Activated gamma-delta T cell treated with anti-CD3 and anti-CD28 coated beads, Interleukin-2, amount 50 U/mL, for 16 hours (primary cell): ENCODE data around the gene IP6K1.
"Not testable (repeated sequence)": the region's sequence is repeated elsewhere in the genome, so short reads cannot be mapped to it uniquely, and the experiment has no call there.

Experiments
- DNase-seq: peaks from one replicate; pipeline ENCODE4 v3.0.0-alpha.2; 2020; ENCODE audit warnings: low read depth

IP6K1 gene

DNA sequence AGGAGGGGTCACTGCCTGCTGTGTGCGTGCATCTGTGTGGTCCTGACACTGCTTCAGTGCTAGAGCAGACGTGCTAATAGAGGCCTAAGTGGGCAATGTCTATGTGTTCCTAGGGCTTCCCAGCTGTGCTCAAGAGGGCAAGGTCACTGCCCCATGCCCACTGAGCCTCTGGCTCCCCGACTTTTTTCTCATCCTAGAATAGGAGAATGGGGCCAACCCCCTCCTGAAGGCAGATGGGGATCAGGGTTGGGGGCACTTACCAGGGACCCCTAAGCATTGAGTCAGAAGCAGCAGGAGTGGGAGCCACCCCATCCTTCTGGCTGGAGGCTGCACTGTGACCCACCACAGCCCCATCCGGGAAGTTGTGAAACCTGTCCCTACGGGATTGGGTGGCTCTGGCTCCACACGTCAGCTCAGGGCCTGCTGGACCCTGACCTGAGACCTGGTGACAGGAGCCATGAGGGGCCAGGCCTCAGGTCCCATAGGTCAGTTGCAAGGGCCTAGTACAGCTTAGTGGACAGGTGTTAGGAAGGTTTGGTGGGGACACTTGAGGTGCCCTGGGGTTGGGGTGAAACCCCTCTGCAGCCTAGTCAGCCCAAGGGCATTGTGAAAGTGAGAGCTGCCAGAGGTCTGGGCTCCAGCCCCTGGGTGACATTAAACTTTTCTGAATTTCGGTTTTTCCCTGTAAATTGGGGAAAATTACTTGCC is 97.8 kb downstream of the IP6K1 start:
- not testable (repeated sequence) for DNase-seq

DNA sequence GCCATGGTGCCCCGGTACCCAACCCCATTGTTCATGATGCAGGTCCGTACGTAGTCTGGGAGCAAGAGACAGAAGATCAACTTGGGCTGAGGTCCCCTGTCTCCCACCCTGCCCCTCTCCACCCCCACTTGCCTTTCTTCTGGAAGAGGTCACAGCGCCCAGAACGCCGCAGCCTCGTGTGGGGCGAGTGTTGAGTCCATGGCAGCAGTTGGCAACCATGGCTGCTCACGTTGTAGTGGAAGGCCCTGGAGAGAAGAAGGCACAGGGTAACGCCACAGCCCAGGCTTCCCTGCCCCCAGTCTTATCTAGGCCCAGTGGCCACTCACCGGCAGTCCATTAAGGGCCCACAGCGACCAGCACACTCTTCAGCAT is 98.9 kb downstream of the IP6K1 start:
- not testable (repeated sequence) for DNase-seq

DNA sequence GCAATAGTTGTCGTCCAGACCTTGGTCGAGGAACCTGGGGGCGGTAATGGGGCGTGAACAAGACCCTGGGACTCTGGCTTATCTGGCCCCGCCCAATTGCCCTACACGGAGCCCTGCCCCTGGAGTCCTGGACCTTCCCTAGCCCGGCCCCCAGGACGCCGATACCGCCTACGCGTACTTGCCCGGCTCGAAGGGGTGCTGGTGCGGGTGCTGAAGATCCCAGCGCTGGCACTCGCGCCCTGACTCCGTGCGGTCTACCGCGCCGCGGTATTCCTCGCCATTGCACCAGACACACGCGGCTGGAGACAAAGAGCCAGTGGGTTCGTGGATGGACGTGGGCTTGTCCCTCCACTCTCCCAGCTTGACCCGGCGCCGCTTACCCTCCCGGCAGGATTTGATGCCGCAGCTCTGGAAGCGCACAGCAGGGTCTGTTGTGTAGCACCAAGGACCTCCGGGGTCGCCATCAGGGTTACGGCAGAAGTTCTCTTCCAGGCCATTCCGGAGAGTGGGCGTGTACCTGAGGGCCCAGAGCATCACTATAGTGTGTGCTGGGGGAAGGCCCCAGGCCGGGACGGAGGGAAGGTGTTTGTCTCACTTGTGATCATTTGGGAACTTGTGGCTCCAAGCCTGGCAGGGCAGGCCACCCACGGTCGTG is 99.4 kb downstream of the IP6K1 start:
- DNase-seq, result not testable (repeated sequence)

DNA sequence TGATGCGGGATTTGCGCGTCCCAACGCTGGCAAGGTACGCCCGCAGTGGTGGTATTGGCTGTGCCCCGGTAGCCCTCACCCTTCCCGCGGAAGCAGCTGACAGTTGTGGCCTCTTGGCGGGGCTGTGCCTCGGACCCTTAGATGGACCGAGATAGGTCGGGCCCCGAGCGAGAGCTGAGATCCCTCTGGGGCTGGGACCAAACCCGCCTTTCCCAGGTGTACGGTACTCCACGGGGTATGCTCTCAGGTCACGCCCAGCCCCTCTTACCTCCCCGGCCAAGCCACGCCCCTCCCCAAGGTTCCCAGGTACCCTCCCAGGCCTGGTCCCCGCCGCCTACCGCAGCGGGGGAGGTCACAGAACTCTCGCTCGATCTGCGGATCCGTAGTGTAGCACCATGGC is 100.0 kb downstream of the IP6K1 start:
- DNase-seq, result not testable (repeated sequence)

DNA sequence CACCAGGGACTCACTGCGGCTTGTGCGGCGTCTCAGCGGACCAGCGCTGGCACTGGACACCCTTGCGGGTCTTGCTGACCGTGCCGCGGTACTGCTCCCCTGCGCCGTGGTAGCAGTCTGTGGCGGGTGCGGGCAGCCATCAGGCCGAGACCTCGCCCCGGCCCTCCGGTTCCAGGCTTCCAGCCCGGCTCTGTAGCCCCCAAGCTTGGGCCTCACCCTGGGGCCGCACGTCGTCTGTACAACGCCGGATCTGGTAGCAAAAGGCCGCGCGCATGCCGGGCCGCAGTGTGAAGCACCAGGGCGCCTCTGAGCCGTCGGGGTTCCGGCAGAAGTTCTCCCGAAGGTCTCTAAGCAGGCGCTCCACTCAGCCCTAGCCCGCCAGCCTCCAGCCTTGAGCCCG is 100.5 kb downstream of the IP6K1 start:
- DNase-seq, result not testable (repeated sequence)

DNA sequence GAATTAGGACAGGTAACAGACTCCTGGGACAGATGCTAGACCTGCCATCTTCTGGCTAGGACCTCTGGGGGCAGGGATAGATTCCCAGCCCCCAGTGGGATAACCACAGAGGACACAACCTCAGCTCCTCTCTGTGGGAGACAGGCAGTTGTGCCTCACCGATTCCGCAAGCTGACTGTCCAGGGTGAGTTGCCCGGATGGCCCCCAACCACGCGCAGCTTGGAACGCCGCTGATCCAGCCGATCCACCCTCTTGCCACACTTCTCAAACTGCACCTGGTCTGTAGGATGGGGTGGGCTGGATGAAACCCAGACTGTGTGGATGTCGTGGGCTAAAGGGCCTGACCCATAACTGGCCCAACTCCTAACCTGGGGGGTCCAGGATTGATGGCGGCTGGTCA is 101.2 kb downstream of the IP6K1 start:
- not testable (repeated sequence) for DNase-seq

DNA sequence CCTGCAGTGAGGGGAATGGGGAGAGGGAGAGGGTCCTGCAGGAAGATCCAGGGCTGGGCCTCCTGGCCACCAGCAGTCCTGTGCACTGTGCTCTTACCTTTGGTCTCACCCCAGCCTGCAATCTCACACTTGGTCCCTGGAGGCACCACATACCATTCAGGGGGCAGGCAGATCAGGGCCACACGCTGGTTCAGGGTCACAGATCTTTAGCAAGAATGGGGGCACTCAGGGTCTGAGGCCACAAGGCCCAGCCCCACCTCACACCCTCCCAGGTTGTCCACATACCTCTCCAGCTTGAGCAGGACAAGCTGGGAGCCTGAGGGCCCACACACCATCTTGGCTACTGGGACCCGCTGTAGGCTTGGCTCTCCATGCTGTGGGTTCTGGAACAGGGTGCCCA is 101.9 kb downstream of the IP6K1 start:
- DNase-seq, result not testable (repeated sequence)

DNA sequence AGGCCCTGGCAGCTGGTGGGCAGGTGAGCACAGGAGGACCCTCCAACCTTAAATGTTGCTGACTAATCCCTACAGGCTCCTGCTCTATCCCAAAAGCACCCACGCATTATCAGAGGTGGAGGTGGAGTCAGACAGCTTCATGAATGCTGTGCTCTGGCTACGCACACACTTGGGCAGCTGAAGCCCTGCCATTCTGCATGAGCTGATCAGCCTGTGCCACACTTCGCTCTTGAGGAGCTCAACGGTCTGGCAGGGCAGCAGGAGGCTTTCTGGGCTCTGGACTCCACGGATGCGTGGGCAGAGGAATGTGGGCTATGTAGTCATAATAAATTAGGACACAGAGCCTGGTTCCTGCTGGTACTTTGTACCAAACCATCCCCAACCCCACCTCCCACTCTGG is 103.2 kb downstream of the IP6K1 start:
- DNase-seq, result no peak

DNA sequence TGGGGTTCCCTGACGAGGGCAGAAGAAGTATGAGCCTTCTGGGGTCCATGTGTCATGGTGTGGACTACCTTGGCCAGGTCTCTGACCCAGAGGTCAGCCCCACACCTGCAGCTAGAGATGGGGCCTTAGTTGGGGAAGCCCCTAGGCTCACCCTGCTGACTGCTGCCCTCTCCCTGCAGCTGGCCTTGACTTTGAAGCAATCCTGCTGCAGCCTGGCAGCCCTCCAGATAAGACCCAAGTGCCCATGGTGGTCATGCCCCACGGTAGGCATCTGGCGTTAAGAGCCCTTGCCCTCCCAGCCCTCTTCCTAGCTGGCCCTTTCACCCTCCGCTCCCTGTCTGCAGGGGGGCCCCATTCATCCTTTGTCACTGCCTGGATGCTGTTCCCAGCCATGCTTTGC is 104.8 kb downstream of the IP6K1 start:
- DNase-seq, result no peak

DNA sequence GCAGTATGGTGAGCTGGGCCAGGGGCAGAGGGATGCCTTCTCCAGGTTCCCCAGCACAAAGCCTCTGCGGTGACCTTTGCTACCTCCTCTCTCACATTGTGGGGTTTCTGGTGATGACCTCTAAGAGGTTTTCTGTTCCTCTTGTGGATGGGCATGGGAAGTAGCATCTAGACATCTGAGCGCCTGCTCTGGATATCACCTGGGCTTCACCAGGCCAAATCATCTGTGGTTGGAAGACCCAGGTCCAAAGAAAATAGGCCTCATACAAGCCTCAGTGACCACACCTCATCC is 105.2 kb downstream of the IP6K1 start:
- no peak for DNase-seq

DNA sequence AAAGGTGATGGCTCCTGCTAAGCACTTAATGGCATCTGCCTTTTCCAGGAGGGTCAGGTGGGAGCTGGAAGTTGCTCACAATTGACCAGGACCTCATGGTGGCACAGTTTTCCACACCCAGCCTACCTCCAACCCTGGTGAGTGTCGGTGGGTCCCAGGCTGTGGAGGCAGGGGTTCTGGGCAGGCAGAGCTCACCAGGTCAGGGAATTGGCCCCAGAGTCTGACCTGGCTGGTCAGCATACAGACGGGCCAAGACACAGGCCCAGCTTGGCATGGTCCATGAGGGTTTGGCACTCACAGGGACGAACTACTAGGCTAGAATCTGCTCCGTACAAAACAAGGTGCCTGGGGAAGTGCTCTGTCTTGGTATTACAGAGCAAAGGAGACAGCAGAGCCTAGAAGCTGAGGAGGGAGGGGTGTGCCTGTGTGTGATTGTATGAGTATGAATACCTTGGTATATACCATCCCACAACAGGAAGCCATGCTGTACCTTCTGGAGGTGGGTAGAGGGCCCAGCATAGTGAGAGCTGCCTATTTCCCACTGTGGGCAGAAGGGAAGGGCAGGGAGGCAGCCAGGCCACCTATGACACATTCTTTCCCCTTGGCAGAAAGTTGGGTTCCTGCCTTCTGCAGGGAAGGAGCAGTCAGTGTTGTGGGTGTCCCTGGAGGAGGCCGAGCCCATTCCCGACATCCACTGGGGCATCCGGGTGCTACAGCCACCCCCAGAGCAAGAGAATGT is 105.7 kb downstream of the IP6K1 start:
- no peak for DNase-seq

DNA sequence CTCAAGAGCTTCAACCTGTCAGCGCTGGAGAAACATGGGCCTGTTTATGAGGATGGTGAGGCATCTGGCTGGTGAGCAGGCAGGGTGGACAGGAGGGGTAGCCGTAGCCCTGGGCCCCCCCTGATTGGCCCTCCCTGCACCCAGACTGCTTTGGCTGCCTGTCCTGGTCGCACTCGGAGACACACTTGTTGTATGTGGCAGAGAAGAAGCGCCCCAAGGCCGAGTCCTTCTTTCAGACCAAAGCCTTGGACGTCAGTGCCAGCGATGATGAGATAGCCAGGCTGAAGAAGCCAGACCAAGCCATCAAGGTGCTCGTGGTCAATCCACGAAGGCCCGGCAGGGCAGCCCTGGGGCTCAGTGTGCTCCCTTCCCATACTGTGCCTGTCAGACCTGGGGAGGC is 110.4 kb downstream of the IP6K1 start:
- DNase-seq, result no peak

DNA sequence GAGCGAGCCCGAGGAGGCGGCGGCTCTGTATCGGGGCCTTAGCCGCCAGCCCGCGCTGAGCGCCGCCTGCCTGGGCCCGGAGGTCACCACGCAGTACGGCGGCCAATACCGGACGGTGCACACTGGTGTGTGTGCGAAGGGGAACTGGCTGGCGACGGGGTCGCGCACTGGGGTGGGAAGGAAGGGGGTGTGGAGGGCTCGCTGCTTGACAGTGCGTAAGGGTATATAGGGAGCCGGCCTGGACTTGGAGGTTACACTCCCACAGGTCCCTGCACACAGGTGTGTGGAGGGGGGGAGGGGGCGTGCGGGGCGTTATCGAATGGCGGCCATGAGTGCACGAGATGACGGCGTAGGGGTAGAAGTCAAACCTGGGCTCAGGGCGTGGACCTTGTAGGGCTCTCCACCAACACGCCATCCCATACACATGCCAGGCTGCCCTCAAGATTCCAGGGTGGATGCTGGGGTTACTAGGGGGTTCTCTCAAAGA is 111.8 kb downstream of the IP6K1 start:
- no peak for DNase-seq
